Kidney (tissue), 14 donors: ENCODE measurements around the gene ABLIM3. TPM values are rescaled to one million over a fixed set of nuclear protein-coding genes. Genes with fewer than 3 reads are reported as not detected.

ENCODE experiments used
- DNase-seq, 5 donors: peaks; one replicate each; pipeline ENCODE4 v3.0.0-alpha.2; 2013 to 2020
- FAIRE-seq: peaks from 2 replicates; lab custom pipeline; 2012; peaks lifted over from hg19 to GRCh38; lab: Jason Lieb, UNC
- H3K27ac ChIP-seq, 2 donors: one replicate each; pipeline ENCODE4 v1.7.0; 2013; ENCODE audit warnings: low read depth in 2 of 2, low read length in 2 of 2, inconsistent platforms in 1 of 2
- H3K27me3 ChIP-seq: one replicate; pipeline ENCODE4 v1.7.1; 2013; ENCODE audit warnings: low read length, inconsistent platforms; ENCODE audit not compliant: control insufficient read depth, insufficient read depth
- H3K36me3 ChIP-seq, 3 donors: one replicate each; pipeline versions ENCODE4 v1.7.0 to v1.7.1; 2013; ENCODE audit warnings: low read length in 3 of 3, control low read depth in 1 of 3, inconsistent platforms in 1 of 3; ENCODE audit not compliant: insufficient read depth in 3 of 3, control insufficient read depth in 2 of 3
- H3K4me1 ChIP-seq, 3 donors: one replicate each; pipeline versions ENCODE4 v1.7.0 to v1.7.1; 2013; ENCODE audit warnings: low read length in 3 of 3, inconsistent platforms in 1 of 3, low read depth in 1 of 3; ENCODE audit not compliant: control insufficient read depth in 2 of 3, insufficient read depth in 2 of 3
- H3K4me3 ChIP-seq, 3 donors: one replicate each; pipeline versions ENCODE4 v1.7.0 to v1.8.1; 2013; ENCODE audit warnings: low read length in 3 of 3, control low read depth in 1 of 3, inconsistent platforms in 1 of 3
- H3K9ac ChIP-seq, 3 donors: one replicate each; pipeline versions ENCODE4 v1.7.0 to v1.7.1; 2013; ENCODE audit warnings: low read length in 3 of 3, control low read depth in 1 of 3, inconsistent platforms in 1 of 3
- H3K9me3 ChIP-seq, 3 donors: one replicate each; pipeline versions ENCODE4 v1.7.0 to v1.7.1; 2013; ENCODE audit warnings: low read length in 3 of 3, control low read depth in 1 of 3, inconsistent platforms in 1 of 3; ENCODE audit not compliant: control insufficient read depth in 2 of 3, insufficient read depth in 1 of 3
- CTCF ChIP-seq: IDR thresholded peaks from 3 replicates; pipeline ENCODE4 v1.5.1; 2012; ENCODE audit warnings: mild to moderate bottlenecking, moderate library complexity, borderline replicate concordance; ENCODE audit not compliant: insufficient read depth; ENCODE audit errors: extremely low read depth
- intact Hi-C: fragments of 100-400 bp; cut with DNase I; formaldehyde crosslinking; loops from one replicate; pipeline ENCODE4 v1.11.1; 2022
- polyA plus RNA-seq: library from polyadenylated mRNA; stranded (reverse); fragments of 350-450 nt; fragmentation: Illumina TruSeq; extraction: RNeasy Lipid Tissue Mini Kit (QIAGEN cat#74804); gene quantifications from one replicate; pipeline ENCODE4 v1.2.3, GENCODE V29; 2014; ENCODE audit warnings: low read depth, low replicate concordance; ENCODE audit not compliant: insufficient read depth
- total RNA-seq: library from RNA; stranded (reverse); fragmentation: NEBNext Ultra II Directional; extraction: Animal tissue kit (Norgen Biotek cat#: 25700); gene quantifications from one replicate; pipeline ENCODE4 v1.2.1, GENCODE V29; 2021
- donor health status: control.
- donor health status: control.
- donor health status: control.
- donor health status: control.
- donor health status: control.
- donor health status: DM: yes; HTN: yes; CAD: no.
- donor health status: Normal renal cell carcinoma (clear cell type).

Gene ABLIM3
- total and polyA plus RNA-seq, 2 donors from 2014 or later: 20.1 to 21.7 TPM

- no peak overlapping the region for H3K4me3 ChIP-seq
- no peaks in the 10 kb centered on the region for H3K4me1 ChIP-seq
- no peak overlapping the region for H3K27ac ChIP-seq
- DNase-seq (no peak), FAIRE-seq (no peak)
- no peak for TF ChIP-seq CTCF
- H3K9ac ChIP-seq: no peak overlapping the region
- H3K9me3 ChIP-seq: no peaks in the 10 kb centered on the region
- no peaks in the 10 kb centered on the region for H3K27me3 ChIP-seq
- H3K36me3 ChIP-seq: no peaks in the 10 kb centered on the region
- intact Hi-C loops: no loop called here
Observed at GRCh38 chr5:149188383-149188782, 47.1 kb downstream of the ABLIM3 start.

DNA sequence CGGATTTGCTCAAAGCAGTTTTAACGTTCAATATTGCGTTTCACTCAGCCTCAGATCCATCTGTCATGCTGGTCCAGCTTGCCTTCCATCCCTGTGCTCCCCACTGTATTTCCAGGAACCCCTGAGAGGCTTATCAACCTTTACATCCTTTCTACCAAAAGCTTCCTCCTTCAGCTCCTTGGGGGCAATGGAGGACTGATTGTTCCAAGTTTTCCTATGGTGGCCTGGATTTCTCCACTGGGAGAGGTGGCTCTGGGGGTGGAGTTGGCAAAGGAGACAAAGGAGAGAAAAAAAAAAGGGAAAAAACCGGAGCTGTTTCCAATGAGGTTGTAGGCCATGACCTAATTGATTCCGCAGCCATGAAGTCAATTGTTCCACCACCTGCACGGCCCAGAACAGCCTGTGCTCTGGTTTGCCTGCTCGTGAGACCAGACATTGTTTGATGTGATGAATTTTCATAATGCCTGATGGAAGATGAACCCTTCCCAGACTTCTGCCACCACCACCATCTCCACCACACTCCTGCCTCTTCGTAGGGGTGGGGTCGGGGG is 54.1 kb downstream of the ABLIM3 start:
- Histone ChIP-seq H3K9me3 (no peaks in the 10 kb centered on the region), H3K27me3 (no peaks in the 10 kb centered on the region), H3K27ac (no peak overlapping the region), H3K9ac (no peak overlapping the region), H3K4me3 (no peak overlapping the region), H3K4me1 (no peaks in the 10 kb centered on the region), H3K36me3 (peaks cover 0 to 2% (median 0%) of the 10 kb centered on the region in 3 donors)
- DNase-seq (no peak), FAIRE-seq (no peak)
- no peak for TF ChIP-seq CTCF
- intact Hi-C loops: no loop called here

DNA sequence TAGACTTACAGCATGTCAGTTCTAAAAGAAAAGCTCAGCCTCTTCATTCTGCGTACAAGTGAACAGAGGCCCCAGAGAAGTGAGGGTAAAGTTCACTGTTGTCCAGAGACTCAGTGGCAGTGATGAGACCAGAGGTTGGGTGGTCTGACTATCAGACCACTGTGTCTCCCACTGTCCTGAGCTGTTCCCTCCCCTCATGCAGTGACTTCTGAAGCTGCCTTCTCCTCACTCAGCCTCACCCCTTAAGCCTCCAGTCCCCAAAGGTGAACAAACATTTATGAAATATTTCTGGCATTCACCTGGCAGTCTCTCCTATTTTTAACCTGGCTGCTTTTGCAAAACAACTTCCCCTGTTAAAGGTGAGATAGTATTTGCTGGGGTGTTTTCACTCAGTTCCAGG is 54.7 kb downstream of the ABLIM3 start:
- FAIRE-seq (no peak), DNase-seq (no peak)
- Histone ChIP-seq H3K9me3 (no peaks in the 10 kb centered on the region), H3K9ac (no peak overlapping the region), H3K36me3 (peaks cover 0 to 3% (median 0%) of the 10 kb centered on the region in 3 donors), H3K4me1 (no peaks in the 10 kb centered on the region), H3K27me3 (no peaks in the 10 kb centered on the region), H3K27ac (no peak overlapping the region), H3K4me3 (no peak overlapping the region)
- TF ChIP-seq CTCF: no peak
- intact Hi-C loops: no loop called here

DNA sequence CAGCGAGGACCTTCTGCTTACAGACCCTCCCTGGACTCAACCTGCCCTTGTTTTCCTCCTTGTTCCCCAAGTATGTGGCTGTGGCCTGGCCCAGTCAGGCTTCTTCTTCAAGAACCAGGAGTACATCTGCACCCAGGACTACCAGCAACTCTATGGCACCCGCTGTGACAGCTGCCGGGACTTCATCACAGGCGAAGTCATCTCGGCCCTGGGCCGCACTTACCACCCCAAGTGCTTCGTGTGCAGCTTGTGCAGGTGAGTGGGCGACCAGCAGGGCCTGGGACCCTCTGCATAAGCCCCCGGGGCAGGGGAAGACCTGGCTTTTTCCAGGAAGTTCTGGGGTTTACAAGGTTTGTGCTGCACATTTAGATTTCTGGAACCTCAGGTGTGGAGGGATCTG is 56.9 kb downstream of the ABLIM3 start:
- Histone ChIP-seq H3K4me1 (no peaks in the 10 kb centered on the region), H3K4me3 (no peak overlapping the region), H3K36me3 (peaks cover 0 to 9% (median 6%) of the 10 kb centered on the region in 3 donors), H3K27ac (no peak overlapping the region), H3K9me3 (no peaks in the 10 kb centered on the region), H3K9ac (no peak overlapping the region), H3K27me3 (no peaks in the 10 kb centered on the region)
- FAIRE-seq (no peak), DNase-seq (no peak)
- intact Hi-C loops: no loop called here
- no peak for TF ChIP-seq CTCF
